ENCODE measurements around the gene CFB.

GRCh38 chr6:31961616-31962015, 15.7 kb downstream of the CFB start:
- TF ChIP-seq CTCF (IDR thresholded peaks at IDR 0.05; ENCODE audit: low read depth, low read length) (no peak), POLR2A (IDR thresholded peaks at IDR 0.05; ENCODE audit: extremely low read depth, insufficient read length) (no peak), MYC (IDR thresholded peaks at IDR 0.05; ENCODE audit: low read depth, low read length) (no peak)

All from NB4 (cell line).